ENCODE data around the gene RACK1.
"Not testable (repeated sequence)": the region's sequence is repeated elsewhere in the genome, so short reads cannot be mapped to it uniquely, and the experiment has no call there.

RACK1 gene

GRCh38 chr5:181243564-181244343 lies at the start of gene RACK1:
RACK1 (minus strand) TSS chr5:181243906; CDS start chr5:181243800, 106 bp downstream.
- peak; percentile 87 for DNase-seq (ENCODE audit: low spot score)

GRCh38 chr5:181287331-181287730 lies 43.6 kb upstream of the RACK1 start:
- not testable (repeated sequence) for DNase-seq (ENCODE audit: low spot score)

DNA sequence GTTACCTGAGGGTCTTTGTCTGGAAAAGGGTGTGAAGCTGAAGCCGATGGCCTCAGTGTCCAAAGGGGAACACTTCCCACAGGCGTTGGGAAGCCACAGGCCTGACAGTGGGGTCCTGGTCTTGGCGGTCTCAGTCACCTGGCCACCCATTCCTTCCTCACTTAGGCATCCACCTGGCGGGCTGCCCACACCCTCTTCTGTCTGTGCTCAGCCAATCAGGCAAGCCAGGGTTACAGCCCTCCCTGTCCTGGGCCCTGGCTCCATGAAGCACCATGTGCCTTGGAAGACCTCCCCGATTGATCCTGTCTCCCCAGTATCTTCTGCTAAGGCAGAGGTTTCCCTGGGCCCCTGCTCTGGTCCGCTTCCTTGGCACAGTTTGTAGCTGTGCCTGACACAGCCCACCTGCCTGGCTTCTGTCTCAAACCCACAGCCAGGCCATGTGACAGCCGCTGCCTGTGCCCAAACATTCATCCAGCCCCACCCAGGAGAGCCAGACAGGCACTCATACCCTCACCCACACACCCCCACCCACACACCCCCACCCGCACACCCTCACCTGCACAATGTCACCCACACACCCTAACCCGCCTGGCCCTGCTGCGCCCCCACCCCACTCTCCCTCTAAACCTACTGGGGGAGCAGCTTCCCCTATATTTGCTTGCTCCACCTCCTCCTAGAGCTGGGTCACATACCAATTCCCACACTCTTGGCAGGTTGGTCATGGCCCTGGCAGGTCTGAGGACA lies 42.4 kb upstream of the RACK1 start:
- DNase-seq (ENCODE audit: low spot score), result not testable (repeated sequence)

DNA sequence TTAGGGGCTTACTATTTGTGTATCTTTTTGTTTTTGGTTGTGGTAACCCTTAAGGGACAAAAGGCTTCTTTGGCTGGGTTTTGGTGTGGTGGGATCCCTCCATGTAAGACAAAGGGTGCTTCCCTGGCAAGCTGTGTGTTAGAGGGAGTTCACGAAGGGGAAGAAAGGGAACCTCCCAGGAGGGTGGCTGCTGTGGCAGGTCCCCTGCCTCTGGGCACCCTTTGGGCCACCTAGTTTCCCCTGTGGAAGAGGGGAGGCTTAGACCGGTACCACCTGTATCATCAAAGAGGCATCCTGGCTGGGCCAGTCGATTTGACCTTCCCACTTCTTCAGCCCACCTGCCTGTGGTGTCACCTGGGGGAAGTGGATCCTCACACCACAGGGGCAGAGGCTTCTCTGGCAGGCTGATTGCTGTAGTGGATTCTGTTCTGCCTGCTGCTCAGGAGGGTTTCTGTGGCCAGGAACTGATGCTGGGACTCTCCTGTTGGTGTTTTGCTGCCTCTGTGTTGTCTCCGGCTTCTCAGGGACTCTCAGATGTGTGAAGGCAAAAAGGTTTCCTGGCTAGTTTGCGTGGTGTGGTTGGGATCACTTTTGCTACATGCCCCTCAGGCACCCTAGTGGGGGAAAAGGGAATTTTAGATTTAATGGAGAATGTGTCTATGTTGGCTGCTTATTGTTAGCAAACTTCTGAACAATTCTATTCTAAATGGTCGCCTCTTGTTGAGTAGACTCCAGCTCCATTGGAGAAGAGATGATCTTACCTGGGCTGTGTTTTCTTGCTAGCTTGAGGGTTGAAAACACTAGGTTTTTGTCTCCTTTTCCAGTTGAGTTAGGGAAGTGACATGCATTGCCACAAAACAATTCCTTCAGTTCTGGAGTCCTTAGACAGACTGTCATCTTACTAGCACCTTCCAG lies 40.4 kb upstream of the RACK1 start:
- DNase-seq (ENCODE audit: low spot score), result not testable (repeated sequence)

- no peak for DNase-seq (ENCODE audit: low spot score)
These were observed 39.6 kb upstream of the RACK1 start for GRCh38 chr5:181283347-181283746.

DNA sequence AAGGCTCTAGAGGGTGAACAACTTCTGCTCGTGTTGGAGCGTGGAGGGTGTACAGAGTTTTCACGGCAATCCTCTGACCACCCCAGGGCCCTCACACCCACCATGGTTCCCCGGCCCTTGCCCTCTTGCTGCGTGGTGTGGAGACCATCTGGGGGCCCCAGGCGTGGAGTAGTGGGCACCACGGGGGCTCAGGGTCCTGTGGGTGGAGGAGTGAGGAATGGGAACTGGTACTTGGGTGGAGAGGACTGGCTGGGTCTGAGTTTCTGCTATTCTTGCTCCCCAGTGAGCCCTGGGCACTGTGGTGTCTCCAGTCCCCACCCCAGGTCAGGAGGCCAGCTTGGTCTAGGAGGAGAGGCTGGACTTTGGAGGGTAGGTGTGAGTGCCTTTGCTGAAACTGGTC lies 39.2 kb upstream of the RACK1 start:
- DNase-seq (ENCODE audit: low spot score), result no peak

DNA sequence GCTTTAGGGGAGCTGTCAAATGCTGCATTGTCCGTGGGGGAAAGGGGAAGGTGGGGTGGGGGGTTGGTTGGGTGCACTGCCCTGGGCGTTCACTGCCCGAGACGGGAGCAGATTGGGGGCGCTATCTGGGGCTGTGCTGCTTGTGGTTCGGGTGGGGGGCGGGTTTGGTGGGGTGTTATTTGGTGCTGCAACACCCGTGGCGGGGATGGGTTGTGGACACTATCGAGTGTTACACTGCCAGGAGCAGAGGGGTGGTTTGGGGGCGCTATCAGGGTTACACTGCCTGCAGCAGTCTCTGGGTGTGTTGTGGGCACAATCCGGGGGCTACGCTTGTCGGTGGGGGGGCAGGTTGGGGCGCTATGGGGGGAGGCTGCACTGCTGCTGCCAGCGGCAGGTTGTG lies 38.7 kb upstream of the RACK1 start:
- DNase-seq (ENCODE audit: low spot score), result not testable (repeated sequence)

DNA sequence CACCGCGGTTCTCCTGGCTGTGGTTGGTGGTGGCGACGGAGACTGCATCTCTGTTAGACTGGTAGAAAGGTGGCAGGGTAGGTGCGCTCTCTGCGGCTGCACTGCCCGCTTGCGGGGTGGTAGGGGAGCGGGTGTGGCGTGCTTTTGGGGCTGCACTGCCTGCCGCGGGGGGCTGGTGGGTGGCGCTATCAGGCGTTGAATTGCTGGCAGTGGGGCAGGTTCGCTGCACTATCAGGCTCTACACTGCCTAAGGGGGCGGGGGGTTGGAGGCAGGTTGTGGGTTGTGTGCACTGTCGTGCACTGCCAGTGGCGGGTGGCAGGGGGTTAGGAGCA lies 38.2 kb upstream of the RACK1 start:
- no peak for DNase-seq (ENCODE audit: low spot score)

DNA sequence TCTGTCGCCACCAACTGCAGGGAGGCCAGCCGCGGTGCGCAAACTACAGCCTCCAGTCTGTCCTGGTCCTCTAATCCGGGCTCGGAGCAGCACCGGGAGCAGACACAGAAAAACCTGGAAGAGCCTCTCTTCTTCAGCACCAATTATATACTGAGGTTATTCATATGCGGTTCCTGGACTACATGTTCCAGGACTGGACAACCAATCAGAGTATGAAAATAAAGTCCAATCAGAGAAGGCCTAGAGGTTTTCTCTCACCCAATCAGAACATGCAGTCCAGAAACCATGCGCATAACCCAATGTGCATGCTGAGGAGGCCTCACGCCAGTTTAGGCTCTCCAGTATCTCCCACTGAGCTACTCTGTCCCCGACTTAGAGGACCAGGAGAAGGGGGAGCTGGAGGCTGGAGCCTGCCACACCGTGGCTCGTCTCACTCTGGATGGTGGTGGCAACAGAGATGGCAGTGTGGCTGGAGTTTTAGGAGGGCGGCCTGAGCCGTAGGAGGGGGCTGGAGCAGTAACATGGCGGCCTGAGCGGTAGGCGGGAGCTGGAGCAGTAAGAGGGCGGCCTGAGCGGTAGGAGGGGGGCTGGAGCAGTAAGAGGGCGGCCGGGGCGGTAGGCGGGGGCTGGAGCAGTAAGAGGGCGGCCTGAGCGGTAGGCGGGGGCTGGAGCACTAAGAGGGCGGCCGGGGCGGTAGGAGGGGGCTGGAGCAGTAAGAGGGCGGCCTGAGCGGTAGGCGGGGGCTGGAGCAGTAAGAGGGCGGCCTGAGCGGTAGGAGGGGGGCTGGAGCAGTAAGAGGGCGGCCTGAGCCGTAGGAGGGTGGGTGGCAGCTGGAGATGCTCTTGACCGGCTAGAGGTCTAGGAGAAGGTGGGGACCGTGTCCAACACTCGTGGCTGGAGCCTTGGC lies 37.6 kb upstream of the RACK1 start:
- DNase-seq (ENCODE audit: low spot score), result no peak

GRCh38 chr5:181280251-181280762 lies 36.6 kb upstream of the RACK1 start:
- no peak for DNase-seq (ENCODE audit: low spot score)

DNA sequence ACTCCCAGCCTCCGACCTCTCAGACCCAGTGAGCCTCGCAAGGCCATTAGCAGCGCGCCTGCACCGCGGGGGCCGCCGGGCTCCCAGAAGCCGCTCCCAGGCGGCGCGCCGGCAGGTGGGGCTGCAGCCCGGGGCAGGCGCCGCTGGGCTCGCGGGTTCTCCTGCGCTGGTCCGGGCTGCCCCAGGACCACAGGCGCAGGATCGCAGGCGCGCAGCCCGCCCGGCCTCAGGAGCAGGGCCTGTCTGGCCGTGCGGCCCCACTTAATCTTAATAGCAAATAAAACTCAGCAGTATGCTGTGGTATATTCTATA lies 29.7 kb upstream of the RACK1 start:
- not testable (repeated sequence) for DNase-seq (ENCODE audit: low spot score)

DNA sequence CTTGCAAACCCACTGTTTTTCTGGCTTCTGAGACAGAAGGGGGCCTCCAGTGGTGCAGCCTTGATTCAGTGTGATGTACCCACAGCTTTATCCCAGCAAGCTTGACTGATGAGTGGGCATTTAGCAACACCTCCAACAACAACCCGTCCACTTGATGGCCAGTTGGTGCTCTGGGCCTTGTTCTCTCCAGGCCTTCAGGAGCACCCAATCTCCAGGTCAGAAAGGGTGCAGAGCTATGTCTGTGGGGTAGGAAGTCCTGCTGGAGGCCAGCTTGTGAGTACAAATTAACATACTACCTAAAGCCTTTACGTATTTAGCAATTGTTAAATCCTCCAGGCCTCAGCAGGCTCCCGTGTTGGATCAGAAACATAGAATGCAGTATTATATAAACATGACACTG lies 27.4 kb upstream of the RACK1 start:
- DNase-seq (ENCODE audit: low spot score), result no peak

GRCh38 chr5:181267907-181268306 lies 24.2 kb upstream of the RACK1 start:
- DNase-seq (ENCODE audit: low spot score), result not testable (repeated sequence)

DNA sequence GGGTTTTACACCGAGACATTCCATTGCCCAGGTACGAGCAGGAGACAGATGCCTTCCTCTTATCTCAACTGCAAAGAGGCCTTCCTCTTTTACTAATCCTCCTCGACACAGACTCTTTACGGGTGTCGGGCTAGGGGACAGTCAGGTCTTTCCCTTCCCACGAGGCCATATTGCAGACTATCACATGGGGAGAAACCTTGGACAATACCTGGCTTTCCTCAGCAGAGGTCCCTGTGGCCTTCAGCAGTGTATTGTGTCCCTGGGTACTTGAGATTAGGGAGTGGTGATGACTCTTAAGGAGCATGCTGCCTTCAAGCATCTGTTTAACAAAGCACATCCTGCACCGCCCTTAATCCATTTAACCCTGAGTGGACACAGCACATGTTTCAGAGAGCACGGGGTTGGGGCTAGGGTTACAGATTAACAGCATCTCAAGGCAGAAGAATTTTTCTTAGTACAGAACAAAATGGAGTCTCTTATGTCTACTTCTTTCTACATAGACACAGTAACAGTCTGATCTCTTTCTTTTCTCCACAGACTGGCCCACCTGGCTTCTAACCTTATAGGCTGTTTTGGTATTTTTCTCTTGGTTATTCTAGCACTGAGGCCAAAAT lies 23.7 kb upstream of the RACK1 start:
- not testable (repeated sequence) for DNase-seq (ENCODE audit: low spot score)

GRCh38 chr5:181265092-181265671 lies 21.5 kb upstream of the RACK1 start:
- no peak for DNase-seq (ENCODE audit: low spot score)

DNA sequence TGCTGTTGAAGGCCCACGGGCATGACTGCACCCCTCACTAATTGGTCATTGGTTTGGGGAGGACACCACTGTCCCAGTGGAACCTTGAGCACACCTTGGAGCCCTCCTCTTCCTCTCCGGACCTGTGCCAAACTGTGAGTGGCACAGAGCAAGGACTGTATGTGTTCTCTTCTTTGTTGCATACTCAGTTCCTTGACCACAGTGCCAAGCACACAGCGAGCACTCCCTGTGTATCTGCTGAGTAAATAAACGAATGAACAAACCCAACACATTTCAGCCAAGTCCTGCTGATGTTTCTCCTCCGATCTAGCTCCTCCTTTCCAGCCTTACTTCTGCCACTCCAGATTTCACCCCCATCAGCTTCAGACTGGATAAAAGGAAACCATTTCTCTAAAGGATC lies 19.9 kb upstream of the RACK1 start:
- DNase-seq (ENCODE audit: low spot score), result no peak

GRCh38 chr5:181261320-181262049 lies 17.8 kb upstream of the RACK1 start:
- DNase-seq (ENCODE audit: low spot score), result no peak

- peak; percentile 94 for DNase-seq (ENCODE audit: low spot score)
These were observed 17.1 kb upstream of the RACK1 start, which contains the start of gene TRIM52 for GRCh38 chr5:181260720-181261319. TRIM52 (minus strand) TSS chr5:181261143; CDS start chr5:181260813, 330 bp downstream.
